ENCODE measurements around the gene TAS2R60.
"Not testable (repeated sequence)": the region's sequence is repeated elsewhere in the genome, so short reads cannot be mapped to it uniquely, and the experiment has no call there.

TAS2R60 gene

DNA sequence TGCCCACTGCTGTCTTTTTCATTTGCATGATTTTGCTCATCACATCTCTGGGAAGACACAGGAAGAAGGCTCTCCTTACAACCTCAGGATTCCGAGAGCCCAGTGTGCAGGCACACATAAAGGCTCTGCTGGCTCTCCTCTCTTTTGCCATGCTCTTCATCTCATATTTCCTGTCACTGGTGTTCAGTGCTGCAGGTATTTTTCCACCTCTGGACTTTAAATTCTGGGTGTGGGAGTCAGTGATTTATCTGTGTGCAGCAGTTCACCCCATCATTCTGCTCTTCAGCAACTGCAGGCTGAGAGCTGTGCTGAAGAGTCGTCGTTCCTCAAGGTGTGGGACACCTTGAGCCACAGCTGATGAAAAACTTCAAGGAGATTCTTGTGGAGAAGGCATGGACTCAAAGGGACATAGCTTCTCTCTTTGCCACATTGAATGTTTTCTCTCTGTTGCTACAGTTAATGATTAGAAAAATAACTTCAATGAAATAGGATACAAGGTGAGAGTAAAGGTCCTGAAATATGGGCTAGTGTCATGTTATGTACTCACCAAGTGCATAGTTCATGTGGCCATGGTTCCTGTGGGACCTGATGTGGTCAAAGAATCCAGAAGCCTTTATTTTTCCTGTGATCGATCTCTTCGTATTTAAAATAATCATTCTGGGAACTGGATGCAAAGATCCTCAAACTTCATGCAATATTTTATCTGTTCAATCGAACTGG is 970 bp downstream of the TAS2R60 start:
- DNase-seq (ENCODE audit: low spot score) = no peak

DNA sequence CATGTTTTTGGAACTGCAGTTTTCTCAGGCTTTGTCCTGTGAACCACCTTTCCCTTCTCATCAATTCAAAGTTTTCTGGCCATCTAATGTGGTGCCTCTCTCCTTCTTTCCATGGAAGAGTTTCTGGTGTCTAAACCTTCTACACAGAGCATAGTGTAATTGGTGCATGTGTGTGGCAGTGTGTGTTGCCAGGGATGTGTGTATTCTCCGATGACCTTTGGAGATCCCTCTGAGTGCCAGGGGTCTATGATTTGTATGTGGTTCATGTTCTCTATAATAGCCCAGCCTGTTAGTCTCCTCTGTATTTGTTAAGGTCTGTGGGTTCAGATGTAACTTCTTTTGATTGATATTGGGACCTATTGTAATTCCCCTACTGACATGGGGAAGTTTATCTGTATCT is 1.5 kb downstream of the TAS2R60 start:
- DNase-seq (ENCODE audit: low spot score) = no peak

DNA sequence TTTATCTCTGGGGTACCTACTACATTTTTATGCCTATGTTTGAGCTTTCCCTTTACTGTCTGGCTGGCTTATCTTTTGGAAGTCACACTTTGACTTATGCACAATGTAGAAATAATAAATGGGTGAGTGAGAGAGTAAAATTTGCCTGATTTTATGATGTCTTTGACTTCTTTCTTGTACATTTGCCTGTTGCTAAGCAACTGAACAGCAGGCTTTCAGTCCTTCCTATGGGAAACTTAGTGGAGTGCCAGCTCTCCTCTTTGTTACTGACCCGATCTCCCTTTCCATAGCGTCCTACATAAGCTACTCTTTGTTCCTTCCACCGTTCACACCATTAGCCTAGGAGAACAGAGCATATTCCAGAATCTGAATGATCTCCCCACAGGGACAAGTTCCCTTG is 4.2 kb downstream of the TAS2R60 start:
- no peak for DNase-seq (ENCODE audit: low spot score)

DNA sequence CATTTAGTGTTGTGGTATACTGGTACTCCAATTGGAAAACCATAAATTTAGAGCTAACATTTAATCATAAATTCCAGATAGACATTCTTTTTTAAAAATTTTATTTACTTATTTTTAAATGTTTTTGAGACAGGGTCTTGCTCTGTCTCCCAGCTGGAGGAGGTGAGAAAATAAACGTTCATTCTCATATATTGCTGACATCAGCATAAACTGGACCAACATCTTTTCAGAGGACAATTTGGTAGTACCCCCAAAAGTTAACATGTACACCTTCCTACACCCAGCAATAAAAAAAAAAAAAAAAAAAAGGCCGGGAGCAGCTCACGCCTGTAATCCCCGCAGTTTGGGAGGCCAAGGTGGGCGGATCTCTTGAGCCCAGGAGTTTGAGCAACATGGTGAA is 5.2 kb downstream of the TAS2R60 start:
- DNase-seq (ENCODE audit: low spot score) = no peak

DNA sequence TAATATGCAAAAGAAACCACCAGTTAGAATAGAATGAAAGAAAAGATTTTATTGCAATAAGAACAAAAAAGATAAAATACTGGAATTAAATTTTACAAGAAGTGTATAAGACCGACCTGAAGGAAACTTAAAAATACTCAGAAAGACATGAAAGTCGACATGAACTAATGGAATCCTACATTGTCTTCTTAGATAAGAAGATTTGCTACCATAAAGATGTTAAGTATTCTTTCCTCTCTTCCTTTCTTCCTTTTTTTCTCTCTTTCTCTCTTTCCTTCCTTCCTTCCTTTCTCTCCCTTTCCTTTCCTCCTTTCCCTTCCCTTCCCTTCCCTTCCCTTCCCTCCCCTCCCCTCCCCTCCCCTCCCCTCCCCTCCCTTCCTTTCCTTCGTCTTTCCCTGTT is 6.5 kb downstream of the TAS2R60 start:
- DNase-seq (ENCODE audit: low spot score) = no peak

DNA sequence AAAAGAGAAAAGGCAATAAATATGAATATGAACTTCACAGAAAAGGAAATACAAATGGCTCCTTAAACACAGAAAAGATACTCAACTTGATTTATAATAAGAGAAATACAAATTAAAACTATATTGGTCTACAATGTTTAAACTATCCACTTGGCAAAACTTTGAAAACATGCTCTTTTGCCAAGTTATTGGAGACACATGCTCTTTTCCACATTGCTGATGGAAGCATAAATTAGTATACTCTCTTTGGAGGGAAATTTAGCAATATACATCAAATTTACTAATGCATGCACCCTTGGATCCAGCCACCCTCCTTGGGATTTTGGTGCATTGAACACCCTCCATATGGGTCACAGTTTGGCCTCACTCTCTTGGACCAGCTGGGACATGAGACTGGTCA is 7.9 kb downstream of the TAS2R60 start:
- DNase-seq (ENCODE audit: low spot score) = no peak

DNA sequence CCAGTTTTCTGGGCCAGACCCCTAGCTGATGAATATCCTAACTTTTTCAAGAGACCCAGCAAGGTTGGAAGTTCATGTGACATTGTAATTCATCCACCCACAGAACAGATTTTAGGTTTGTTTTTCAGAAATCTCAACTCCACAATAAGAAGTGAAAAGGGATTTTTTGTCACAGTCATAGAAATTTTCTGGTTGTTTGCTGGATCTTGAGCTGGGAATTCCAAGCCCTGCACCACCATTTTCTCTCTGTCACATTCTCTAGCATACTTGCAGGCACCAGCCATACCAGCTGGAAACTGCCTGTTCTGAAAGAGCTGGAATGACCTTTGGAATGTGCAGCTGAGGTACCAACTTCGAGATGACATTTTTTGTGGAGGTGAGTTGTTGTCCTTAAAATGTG is 8.5 kb downstream of the TAS2R60 start:
- DNase-seq (ENCODE audit: low spot score) = no peak

DNA sequence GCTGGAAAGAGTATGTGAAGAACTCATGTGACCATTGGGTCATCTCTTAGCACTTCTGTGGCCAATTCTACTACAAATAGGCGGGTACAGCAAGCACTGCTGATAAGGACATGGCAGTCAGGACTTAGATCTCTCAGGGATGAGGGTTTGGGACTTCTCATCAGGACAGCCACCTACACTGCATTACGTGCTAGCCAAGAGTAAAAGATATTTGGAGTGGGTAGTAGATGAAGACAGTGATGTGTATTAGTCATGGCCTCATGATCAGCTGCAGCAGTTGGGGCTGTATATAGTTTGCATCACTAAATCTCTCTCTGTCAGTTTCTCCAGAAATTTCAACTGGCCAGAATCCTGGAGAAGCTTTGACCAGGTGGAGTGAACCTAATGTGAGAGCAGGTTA is 9.2 kb downstream of the TAS2R60 start:
- DNase-seq (ENCODE audit: low spot score) = no peak

DNA sequence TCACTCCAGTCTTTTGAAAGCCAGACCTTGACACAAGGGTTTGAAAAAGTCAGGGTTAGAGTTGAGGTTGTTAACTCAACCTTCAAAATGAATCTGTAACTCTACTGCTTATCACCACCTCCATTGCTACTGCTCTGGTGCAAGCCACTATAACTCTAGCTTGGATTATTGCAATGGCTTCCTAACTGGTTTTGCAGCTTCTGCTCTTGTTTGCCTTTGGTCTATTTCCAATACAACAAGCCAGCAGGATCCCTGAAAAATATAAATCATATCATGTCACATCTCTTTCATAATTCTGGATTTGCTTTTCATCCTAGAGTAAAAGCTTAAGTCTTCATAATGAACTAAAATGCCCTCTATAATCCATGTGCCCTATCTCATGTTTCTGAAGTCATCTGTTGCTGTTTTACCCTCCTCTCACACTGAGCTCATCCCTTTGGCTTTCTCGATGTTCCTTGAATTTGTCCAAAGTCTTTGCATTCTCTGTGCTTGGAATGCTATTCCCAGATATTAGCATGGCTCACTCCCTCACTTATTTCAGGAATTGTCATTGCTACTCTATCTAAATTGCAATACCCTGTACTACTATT is 10.9 kb downstream of the TAS2R60 start:
- DNase-seq (ENCODE audit: low spot score) = no peak

DNA sequence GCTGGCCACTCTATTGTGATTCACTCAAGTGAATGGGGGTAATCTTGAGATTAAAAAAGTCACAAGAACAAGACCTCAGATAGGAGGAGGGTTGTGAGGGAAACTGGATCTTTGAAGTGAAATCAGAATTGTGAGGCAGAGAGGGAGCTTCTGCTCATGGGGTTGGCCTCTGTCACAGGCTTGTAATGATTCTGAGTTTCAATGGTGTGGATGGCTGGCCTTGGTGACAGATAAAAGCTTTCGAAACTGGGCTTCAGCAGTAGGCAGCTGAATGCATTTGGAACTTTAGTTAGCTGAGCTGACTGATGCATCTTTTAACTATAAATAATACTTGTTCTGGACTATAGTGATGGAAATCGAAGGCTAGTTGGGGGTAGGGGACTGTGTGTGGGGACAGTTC is 12.2 kb downstream of the TAS2R60 start:
- DNase-seq (ENCODE audit: low spot score) = no peak

DNA sequence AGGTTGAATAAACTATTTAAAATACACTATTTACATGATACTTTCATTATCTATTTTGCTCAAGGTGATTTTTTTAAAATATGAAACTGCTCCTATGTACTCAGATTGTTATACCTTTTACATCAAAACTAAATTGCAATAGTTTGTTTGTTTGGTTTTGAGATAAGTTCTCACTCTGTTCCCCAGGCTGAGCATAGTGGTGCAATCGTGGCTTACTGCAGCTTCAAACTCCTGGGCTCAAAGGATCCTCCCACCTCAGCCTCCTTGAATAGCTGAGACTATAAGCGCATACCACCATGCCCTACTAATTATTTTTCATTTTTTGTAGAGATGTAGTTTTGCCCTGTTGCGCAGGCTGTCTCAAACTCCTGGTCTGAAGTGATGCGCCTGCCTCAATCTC is 12.7 kb downstream of the TAS2R60 start:
- no peak for DNase-seq (ENCODE audit: low spot score)

DNA sequence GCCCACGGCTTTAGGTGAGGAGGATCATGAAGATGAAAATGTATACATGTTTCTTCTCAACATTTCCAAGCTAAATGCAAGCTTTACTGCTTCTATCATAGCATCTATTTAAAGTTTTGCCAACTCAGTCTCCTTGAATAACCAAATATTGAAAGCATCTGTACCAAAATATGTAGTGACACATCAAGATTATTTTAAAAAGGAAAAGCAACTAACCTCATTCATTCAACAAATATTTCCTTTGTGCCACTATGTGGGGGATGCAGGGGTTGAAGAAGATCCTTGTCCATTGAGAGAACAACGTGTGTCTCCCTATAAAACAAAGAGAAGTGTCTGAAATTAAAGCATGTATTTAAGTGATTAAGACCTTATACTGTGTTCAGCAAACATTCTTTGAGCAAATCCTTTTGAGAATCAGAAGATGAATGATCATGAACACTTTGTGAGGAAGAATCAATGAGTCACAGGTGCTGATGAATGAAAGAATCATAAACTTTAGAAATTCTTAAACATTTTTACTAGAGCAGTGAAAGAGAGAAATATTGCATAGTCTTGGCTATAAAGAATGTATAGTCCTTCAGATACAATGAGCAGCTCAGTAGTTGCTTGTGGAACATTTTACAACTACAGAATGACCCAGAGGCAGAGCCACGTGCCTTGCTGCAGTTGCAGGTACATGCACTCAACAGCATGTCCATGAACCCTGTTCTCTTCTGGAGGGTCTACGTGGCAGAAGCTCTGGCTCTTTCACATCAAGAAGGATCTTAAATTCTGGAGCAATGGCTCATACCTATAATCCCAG is 13.9 kb downstream of the TAS2R60 start:
- DNase-seq (ENCODE audit: low spot score) = no peak

DNA sequence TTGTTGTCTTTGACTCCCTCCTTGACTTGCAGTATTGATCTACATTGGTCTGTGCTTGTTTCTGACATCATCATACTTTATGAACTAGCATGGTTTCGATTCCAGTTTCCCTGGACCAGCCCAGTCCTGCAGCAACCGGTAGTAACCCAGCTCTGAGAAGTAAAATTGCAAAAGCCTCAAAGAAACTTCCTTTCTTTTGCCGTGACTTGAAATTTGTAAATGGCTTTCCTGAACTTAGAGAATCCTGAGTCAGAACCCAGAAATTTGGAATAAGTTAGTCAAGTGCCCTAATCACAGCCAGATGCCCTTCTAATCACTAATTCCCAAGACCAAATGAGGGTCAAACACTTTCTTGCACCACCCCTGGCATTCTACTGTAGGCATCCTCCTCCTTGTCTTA is 15.0 kb downstream of the TAS2R60 start:
- no peak for DNase-seq (ENCODE audit: low spot score)

DNA sequence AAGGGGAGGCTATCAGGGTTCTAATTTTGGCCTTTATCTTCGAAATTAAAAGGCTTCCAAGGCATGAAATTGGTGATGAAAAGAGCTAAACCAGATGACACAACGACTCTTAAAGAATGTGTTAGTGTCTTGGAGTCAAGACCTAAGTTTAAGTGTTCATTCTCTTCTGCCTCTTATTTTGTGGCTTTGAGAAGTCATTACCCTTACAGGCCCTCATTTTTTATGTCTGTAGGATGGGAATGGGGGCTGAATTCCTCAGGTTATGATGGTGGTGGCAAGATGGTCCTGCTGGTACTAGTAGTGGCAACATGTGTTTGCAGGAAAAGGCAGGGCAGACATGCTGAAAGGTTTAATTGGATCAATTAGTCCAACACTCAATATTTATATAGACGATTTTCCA is 15.4 kb downstream of the TAS2R60 start:
- no peak for DNase-seq (ENCODE audit: low spot score)

DNA sequence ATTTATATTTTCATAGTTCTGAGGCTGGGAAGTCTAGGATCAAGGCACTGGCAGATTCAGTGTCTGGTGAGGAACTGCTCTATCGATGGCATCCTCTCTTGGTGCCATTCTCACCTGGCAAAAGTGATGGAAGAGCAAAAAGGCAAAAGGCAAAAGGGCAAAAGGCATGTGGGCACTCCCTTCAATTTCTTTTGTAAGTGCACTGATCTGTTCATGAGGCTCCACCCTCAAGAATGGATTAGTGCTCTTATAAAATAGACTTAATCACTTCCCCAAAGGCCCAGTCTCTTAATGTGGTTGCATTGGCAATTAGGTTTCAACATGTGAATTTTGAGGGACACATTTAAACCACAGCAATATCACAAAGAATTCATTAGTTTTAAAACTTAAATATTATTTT is 16.1 kb downstream of the TAS2R60 start:
- DNase-seq (ENCODE audit: low spot score) = no peak

DNA sequence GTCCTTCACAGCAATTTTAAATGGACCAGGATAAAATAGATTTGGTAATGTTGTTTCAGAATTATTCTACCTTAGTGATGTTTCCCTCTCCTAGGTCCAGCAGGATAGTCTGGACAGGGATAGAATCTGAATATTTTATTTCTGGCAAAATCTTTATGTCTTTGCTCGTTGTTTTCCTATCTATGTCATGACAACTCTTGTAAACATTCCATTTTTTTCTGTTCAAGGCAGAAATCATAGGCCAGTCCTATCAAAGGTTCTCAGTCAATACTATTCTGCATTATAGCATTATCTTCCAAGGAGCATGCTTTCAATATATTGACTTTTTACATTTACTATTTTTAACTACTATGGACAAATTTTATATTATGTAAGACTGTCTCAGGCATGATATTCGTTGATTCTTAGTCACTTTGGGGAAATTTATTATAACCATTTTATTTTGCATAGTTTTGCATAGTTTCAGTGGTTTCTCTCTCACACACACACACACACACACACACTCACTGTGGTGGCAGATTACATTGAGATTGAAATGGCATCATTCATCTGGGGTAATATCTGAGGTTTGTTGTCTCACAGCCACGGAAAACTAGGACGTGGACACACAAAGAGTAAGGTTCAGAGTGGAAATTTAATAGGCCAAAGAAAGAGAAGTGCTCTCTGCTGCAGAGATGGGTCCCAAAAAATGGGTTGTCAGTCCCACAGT is 17.2 kb downstream of the TAS2R60 start:
- DNase-seq (ENCODE audit: low spot score) = no peak

DNA sequence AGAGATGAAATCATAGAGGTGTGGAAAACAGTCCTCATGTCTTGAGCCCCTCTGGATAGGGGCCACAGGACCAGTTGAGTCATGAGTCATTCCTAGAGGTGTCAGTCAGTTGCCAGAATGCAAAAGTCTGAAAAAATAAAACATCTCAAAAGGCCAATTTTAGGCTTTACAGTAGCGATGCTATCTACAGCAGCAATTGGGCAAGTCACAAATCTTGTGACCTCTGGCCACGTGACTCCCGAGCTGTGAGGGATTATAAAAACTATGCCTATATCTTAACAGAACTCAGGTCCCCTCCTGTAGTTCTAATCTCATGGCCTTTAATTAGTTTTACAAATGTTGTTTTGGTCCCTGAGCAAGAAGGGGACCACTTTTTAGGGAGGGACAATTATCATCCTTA is 18.8 kb downstream of the TAS2R60 start:
- no peak for DNase-seq (ENCODE audit: low spot score)

DNA sequence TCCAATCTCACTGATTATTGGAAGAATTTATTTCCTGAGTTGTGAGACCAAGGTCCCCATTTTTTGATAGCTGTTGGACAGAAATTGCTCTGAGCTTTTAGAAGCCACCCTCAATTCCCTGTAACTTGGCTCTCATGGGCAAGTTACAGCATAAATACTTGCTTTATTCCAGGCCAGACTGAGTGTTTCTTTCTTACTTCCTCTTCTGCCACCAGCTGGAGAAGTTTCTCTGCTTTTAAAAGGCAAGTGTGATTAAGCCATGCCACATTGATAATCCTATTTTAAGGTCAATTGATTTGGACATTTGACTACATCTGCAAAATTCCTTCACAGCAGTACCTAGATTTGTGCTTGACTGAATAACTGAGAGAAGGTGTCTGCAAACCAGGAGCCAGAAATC is 20.3 kb downstream of the TAS2R60 start:
- DNase-seq (ENCODE audit: low spot score) = no peak

DNA sequence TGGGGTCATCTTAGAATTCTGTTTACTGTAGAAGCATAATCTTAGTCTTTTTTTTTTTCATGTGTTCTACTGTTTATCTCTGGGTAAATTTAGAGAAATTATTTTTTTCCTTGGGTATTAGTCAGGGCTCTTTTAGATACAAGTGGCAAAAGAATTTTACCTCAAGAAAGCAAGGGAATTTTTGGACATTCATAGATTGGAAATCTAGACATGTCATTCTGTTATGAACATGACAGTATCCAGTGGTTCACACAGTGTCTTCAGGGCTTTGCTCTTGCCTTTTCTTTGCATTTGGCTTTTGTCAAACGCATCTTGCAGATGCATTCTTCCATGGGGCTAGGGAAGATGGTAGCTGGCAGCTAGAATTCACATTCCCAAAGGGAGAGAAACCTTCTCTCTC is 20.7 kb downstream of the TAS2R60 start:
- no peak for DNase-seq (ENCODE audit: low spot score)

DNA sequence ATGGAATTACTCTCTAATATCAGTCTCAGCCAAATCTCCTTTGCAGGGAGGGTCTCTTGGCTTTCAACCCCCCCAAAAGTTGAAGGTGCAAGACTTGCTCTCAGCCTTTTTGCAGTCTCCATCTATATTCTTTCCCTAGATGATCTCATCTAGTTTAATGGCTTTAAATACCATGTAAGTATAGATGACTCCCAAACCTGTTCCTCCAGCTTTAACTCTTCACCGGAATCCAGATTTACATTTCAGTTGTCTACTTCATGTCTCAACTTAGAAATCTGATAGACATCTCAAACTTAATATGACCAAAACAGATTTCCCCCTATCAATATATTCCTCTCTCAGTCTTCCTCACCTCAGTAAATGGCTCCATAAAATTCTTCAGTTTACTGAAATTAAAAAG is 24.5 kb downstream of the TAS2R60 start:
- DNase-seq (ENCODE audit: low spot score) = no peak

DNA sequence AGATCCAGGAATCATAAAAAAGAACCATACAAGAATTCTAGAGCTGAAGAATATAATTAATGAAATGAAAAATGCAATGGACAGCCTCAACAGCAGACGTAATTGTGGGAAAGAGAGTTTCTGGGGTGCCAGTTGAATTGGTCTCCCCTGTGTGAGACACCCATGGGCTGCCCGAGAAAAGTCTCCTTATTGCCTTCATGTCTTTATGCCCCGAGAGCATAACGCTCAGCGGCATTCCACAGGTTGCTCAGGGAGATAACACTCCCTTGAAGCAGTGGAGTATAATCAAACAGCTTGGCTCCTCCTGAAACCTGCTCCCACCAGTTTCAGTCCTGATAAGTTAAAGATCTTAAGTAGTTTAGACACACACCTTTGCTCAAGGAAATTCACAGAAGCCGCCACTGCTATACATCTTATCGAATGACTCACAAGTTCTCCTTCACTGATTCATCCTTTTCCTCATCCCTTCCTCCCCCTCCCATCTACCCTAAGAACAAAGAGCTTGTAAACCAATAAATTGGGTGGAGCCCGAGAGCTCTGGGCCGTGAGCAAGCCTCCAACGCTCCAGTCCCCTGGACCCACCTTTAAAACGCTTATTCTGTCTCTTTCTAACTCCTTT is 28.9 kb downstream of the TAS2R60 start:
- DNase-seq (ENCODE audit: low spot score) = not testable (repeated sequence)

DNA sequence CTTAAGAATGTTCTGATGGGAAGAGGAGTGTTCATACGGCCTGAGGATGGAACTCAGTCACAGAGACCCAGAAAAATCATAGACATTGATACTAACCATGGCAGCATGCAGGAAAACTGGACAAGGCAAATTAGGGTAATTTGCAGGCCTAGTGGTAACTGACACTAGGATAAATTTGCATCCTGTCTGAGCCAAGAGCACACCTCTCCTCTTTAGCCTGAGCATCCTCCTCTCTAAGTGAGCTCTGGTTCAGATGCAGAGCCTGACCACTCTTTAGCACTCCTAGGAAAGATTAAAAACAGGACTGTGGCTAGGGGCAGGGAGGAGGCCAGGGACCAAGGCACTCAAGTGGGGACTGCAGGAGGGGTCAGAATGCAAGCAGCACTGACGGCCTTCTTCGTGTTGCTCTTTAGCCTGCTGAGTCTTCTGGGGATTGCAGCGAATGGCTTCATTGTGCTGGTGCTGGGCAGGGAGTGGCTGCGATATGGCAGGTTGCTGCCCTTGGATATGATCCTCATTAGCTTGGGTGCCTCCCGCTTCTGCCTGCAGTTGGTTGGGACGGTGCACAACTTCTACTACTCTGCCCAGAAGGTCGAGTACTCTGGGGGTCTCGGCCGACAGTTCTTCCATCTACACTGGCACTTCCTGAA is 34.4 kb downstream of the TAS2R60 start, which contains the start of gene TAS2R41:
Gene TAS2R41, plus strand, starts transcription at position 373 of the 650 bp plus-strand sequence. Its CDS starts 0 bp downstream, at position 373.
- DNase-seq (ENCODE audit: low spot score) = no peak
